ENCODE results near the gene OR51B6. TPM values are rescaled to one million over a fixed set of nuclear protein-coding genes. Genes with fewer than 3 reads are reported as not detected.

Gene OR51B6
- total RNA-seq, 1 experiment from 2014 or later, result not detected

DNA sequence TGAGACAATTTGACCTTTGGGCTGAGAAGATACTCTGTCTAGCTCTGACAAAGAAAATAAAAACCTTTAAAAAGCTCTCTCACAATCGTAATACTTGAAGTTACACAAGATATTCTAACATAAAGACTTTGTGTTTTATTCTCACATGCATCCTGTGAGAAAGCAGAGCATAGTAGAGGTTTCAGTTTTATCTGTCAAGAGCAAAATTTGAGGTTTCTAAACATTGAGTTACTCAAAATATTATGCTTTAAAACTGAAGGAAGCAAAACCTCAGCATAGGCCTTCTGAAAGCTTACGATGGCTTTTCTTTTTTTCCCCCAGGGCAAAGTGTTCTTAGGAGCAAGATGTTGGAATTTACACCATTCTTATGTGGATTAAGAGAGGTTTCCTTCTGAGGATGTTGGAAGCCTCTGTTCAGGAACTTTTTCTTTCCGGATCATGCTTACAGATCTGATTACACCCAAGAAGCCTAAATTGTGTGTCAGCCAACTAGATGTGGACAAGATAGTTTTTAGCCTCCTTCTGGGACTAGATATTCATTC lies 17.3 kb downstream of the OR51B6 start:
- no peak overlapping the region for H3K27ac ChIP-seq (ENCODE audit: low read length)
- no peaks in the 10 kb centered on the region for H3K36me3 ChIP-seq (ENCODE audit: control insufficient read depth, insufficient read depth, low read length)
- CTCF ChIA-PET, result no interaction called here
- no peaks in the 10 kb centered on the region; the same call in 1 of the 2 replicates for H3K27me3 ChIP-seq (ENCODE audit: control insufficient read depth, insufficient read depth, low read length)
- in situ Hi-C loops (cut with HindIII; ENCODE audit: low pct_unique_long_range_greater_than_20kb, low sequenced_read_pairs), result no loop called here
- no peaks in the 10 kb centered on the region for H3K9me3 ChIP-seq (ENCODE audit: control insufficient read depth, insufficient read depth, low read depth, low read length)
- H3K4me1 ChIP-seq (ENCODE audit: control insufficient read depth, insufficient read depth, low read length), result no peaks in the 10 kb centered on the region
- no TSS peak for BruUV-seq (replicated peaks)
- DNase-seq (ENCODE audit: low read depth, low spot score) (no peak), ATAC-seq (no peak)
- H3K4me3 ChIP-seq (ENCODE audit: low read depth in 2 of 2, low read length in 2 of 2), result no peak overlapping the region
- intact Hi-C loops (cut with micrococcal nuclease; ENCODE audit: unreplicated experiment), result no loop called here
- TF ChIP-seq SIN3A (IDR thresholded peaks at IDR 0.05; ENCODE audit: borderline replicate concordance, insufficient read depth, low read depth, low read length), result no peak
- TF ChIP-seq, protein P1, sequence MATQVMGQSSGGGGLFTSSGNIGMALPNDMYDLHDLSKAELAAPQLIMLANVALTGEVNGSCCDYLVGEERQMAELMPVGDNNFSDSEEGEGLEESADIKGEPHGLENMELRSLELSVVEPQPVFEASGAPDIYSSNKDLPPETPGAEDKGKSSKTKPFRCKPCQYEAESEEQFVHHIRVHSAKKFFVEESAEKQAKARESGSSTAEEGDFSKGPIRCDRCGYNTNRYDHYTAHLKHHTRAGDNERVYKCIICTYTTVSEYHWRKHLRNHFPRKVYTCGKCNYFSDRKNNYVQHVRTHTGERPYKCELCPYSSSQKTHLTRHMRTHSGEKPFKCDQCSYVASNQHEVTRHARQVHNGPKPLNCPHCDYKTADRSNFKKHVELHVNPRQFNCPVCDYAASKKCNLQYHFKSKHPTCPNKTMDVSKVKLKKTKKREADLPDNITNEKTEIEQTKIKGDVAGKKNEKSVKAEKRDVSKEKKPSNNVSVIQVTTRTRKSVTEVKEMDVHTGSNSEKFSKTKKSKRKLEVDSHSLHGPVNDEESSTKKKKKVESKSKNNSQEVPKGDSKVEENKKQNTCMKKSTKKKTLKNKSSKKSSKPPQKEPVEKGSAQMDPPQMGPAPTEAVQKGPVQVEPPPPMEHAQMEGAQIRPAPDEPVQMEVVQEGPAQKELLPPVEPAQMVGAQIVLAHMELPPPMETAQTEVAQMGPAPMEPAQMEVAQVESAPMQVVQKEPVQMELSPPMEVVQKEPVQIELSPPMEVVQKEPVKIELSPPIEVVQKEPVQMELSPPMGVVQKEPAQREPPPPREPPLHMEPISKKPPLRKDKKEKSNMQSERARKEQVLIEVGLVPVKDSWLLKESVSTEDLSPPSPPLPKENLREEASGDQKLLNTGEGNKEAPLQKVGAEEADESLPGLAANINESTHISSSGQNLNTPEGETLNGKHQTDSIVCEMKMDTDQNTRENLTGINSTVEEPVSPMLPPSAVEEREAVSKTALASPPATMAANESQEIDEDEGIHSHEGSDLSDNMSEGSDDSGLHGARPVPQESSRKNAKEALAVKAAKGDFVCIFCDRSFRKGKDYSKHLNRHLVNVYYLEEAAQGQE (IDR thresholded peaks at IDR 0.05; ENCODE audit: insufficient read depth in 1 of 2, low read depth in 2 of 2, low read length in 1 of 2), result no peak
- TF ChIP-seq, protein P2, sequence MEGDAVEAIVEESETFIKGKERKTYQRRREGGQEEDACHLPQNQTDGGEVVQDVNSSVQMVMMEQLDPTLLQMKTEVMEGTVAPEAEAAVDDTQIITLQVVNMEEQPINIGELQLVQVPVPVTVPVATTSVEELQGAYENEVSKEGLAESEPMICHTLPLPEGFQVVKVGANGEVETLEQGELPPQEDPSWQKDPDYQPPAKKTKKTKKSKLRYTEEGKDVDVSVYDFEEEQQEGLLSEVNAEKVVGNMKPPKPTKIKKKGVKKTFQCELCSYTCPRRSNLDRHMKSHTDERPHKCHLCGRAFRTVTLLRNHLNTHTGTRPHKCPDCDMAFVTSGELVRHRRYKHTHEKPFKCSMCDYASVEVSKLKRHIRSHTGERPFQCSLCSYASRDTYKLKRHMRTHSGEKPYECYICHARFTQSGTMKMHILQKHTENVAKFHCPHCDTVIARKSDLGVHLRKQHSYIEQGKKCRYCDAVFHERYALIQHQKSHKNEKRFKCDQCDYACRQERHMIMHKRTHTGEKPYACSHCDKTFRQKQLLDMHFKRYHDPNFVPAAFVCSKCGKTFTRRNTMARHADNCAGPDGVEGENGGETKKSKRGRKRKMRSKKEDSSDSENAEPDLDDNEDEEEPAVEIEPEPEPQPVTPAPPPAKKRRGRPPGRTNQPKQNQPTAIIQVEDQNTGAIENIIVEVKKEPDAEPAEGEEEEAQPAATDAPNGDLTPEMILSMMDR (IDR thresholded peaks at IDR 0.05), result no peak
- TF ChIP-seq TCF7L2 (IDR thresholded peaks at IDR 0.05; ENCODE audit: low read depth, low read length), result no peak
- no peak for TF ChIP-seq POLR2AphosphoS5 (IDR thresholded peaks at IDR 0.05; ENCODE audit: low read depth, low read length)
- POLR2A ChIA-PET, result no interaction called here

DNA sequence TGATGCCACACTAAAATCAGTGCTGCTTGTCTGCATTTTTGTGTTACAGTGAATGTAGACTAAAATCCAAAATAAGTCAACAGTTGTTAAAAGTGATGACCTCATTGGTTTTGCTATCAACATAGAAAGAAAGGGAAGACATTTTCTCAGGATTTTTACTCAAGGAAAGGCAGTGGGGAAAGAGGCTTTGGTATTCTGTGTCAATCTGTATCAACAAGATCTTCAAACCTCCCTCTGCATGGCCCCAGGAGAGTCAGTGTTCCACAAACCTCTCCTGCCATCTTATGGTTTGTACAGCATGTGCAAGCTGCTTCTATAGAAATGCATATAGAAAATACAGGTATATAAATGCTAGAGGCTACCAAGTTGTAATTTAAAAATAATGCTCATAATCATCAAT lies 18.5 kb downstream of the OR51B6 start:
- POLR2A ChIA-PET, result no interaction called here
- intact Hi-C loops (cut with micrococcal nuclease; ENCODE audit: unreplicated experiment) (no loop called here), in situ Hi-C loops (cut with HindIII; ENCODE audit: low pct_unique_long_range_greater_than_20kb, low sequenced_read_pairs) (no loop called here)
- Histone ChIP-seq H3K27me3 (ENCODE audit: control insufficient read depth, insufficient read depth, low read length) (no peaks in the 10 kb centered on the region), H3K27ac (ENCODE audit: low read length) (no peak overlapping the region), H3K4me3 (ENCODE audit: low read depth in 2 of 2, low read length in 2 of 2) (no peak overlapping the region), H3K9me3 (ENCODE audit: control insufficient read depth, insufficient read depth, low read depth, low read length) (no peaks in the 10 kb centered on the region), H3K36me3 (ENCODE audit: control insufficient read depth, insufficient read depth, low read length) (no peaks in the 10 kb centered on the region), H3K4me1 (ENCODE audit: control insufficient read depth, insufficient read depth, low read length) (no peaks in the 10 kb centered on the region)
- no TSS peak for BruUV-seq (replicated peaks)
- CTCF ChIA-PET, result no interaction called here
- ATAC-seq, result no peak
- TF ChIP-seq, protein P2 (IDR thresholded peaks at IDR 0.05), result peak; percentile 42
- no peak for TF ChIP-seq POLR2AphosphoS5 (IDR thresholded peaks at IDR 0.05; ENCODE audit: low read depth, low read length)
- no peak for DNase-seq (ENCODE audit: low read depth, low spot score)
